ENCODE data around the gene TNKS1BP1.
"Not testable (repeated sequence)": the region's sequence is repeated elsewhere in the genome, so short reads cannot be mapped to it uniquely, and the experiment has no call there.

TNKS1BP1 gene

DNA sequence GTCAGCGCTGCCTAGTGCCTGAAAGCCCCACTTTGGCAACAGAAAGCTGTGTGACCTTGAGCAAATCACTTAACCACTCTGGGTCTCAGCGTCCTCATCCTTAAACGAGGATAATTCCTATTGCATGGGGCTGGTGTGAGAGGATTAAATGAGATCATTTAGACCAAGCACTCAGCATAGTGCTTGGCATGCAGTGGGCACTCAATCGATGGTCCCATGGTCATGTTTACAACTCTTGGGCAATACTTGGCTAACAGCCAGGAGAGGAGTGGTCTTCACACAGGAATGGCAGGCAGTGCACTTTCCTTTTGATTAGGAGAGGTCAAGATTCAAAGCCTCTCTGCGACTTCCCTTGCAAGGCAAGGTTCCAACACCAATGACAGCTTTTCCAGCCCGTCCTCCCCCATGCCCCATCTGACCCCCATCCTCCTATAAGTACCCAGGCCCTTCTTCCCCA lies 14.1 kb downstream of the TNKS1BP1 start:
- DNase-seq (ENCODE audit: low read depth, low spot score): no peak

DNA sequence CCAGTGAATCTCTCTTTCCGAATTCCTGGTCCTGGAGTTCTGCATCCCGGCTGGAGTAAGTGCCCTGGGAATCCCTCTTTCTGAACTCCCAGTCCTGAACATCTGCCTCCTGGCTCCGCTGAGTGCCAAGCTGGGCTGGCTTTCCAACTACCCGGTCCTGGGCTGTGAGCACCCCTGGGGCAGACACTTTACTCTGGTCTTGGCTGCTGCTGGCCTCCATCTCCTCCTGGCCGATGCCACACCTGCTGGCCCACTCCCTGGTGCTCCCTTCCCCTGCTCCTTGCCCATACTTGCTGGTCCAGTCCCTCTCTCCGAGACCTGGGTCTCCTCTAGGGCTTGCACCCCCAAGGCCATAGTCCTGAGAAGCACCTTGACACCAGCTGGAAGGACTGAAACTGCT lies 14.7 kb downstream of the TNKS1BP1 start:
- no peak for DNase-seq (ENCODE audit: low read depth, low spot score)

GRCh38 chr11:57309106-57310059 lies 15.4 kb downstream of the TNKS1BP1 start:
- no peak for DNase-seq (ENCODE audit: low read depth, low spot score)

GRCh38 chr11:57308426-57309060 lies 16.2 kb downstream of the TNKS1BP1 start:
- DNase-seq (ENCODE audit: low read depth, low spot score): no peak

GRCh38 chr11:57307666-57308270 lies 17.0 kb downstream of the TNKS1BP1 start:
- DNase-seq (ENCODE audit: low read depth, low spot score): no peak

GRCh38 chr11:57306940-57307565 lies 17.7 kb downstream of the TNKS1BP1 start:
- no peak for DNase-seq (ENCODE audit: low read depth, low spot score)

DNA sequence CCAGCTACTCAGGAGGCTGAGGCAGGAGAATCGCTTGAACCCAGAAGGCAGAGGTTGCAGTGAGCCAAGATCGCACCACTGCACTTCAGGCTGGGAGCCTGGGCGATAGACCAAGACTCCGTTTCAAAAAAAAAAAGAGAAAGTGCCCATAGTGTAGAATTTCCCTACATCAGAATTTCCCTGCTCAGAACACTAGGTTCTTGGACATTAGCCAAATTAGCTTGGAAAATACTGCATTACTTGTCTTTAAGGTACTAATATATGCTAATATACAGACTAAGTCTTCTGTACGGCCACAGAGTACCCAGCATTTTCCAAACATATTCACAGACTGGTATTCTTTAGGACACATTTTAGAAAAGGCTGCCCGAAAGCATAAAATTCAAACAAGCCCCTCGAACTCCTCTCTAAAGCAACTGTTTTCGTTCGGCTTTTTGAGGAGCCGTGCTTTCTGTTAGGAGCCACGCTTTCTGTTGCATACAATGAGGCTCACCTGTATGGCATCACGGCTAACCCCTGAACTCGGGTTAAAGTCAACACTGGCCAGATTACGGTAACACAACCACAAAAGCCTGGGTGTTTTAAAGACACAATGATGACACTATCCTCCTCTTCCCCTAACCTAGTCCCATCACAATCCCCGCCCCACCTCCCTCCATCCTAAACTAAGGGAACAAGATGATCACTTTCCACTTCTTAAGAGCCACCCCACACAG lies 18.4 kb downstream of the TNKS1BP1 start:
- DNase-seq (ENCODE audit: low read depth, low spot score): no peak

GRCh38 chr11:57305523-57305922 lies 19.2 kb downstream of the TNKS1BP1 start:
- no peak for DNase-seq (ENCODE audit: low read depth, low spot score)

DNA sequence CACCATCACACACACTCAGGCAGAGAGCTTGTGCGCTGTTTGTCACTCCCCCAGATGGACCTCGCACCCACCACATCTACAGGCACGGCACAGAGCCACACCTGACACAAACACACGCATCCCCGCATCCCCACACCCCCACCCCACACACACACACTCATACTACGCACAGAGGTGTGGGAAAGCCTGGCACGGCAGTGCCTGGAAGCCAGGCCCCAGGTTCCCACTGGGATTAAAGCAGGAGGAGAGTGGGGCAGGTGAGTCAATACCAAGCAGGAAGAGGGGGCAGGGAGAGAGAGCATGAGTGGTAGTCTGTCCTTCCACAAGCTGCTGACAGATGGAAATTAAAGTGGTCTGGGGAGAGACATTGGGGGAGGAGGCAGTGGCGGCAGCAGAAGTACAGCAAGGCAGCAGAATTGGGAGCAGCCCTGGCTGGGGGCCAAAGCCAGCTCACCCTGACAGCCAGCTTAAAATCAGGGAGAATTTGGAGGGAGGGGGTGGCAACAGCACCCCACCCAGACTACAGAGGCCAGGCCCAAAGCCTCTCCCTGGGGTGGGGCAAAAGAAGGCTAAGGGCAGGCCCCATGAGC lies 20.7 kb downstream of the TNKS1BP1 start:
- no peak for DNase-seq (ENCODE audit: low read depth, low spot score)

- no peak for DNase-seq (ENCODE audit: low read depth, low spot score)
Measured at GRCh38 chr11:57303280-57303989, 21.3 kb downstream of the TNKS1BP1 start.

GRCh38 chr11:57302489-57302888 lies 22.3 kb downstream of the TNKS1BP1 start:
- DNase-seq (ENCODE audit: low read depth, low spot score): no peak

DNA sequence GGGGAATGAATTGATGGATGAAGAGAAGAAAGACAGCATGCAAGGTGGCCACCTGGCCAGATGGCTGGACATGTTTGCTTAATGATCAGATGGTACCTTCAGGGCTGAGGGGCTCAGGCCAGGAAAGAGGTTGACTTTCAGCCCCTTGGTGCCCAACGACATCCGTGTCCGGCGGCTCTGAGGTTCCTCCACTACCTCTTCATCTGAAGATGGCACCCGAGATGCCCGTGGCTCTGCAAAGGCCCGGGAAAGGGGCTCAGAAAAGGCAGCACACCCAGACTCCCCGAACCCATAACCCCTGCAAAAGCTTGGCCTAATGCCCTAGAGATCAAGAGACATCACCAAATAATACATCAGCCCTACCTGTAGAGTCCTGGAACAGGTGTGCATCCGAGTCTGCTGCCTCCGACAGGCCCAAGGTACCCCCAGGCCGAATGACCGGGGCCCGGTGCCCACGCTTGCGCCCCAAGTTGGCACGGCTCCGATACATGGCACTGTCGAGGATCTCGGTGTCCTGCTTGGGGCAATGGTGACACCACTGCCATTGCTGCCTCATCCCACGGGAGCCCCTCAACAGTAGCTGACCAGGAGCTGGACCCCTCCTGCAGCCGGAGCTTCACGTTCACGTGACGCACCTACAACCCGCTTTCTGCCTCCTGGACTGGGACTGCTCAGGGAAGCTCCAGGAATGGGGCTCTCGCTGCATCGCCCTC lies 22.9 kb downstream of the TNKS1BP1 start:
- no peak for DNase-seq (ENCODE audit: low read depth, low spot score)

- DNase-seq (ENCODE audit: low read depth, low spot score): no peak
Measured at GRCh38 chr11:57300785-57301184, 24.0 kb downstream of the TNKS1BP1 start.

DNA sequence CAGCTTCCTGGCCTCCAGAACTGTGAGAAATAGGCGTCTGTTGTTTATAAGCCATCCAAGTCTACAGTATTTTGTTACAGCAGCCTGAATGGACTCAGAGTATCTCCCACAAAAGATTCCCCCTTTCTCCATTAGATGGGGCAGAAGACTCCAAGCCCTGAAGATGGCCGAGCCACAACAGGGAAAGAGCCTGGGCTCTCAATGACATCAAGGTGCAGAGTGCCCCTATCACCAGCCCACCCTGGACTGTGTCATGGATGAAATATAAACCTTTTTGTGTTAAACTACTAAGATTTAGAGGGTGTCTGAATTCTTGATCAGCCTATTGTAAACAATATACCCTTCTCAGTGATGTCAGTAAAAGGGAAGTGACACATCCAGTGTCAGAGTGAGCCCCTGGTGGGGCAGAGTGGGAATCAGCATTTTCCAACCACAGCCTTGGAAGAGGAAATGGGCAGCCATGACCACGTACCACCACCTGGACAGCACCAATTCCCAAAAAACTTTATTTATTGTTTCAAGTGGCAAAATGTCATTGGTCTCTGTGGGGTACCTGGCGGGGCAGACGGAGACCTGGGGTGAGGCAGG lies 25.5 kb downstream of the TNKS1BP1 start:
- no peak for DNase-seq (ENCODE audit: low read depth, low spot score)

DNA sequence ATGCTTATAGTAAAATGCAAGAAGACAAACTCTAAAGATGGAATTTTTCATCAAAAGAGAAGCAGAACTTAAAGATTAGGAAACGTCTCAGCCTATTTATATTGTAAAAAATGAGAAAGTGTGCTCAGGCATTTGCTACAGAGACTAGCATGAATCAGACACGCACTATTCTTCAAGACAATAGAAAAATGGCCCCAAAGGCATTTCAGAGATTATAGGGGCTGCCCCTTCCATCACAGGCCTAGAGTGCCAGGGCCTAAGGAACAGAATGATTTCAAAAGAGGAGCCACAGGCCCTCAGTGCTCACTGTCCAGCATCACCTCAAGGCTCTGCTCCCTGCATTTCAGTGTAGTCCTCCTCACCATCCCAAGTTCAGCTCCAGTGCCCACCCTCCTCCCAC lies 27.5 kb downstream of the TNKS1BP1 start:
- DNase-seq (ENCODE audit: low read depth, low spot score): no peak

DNA sequence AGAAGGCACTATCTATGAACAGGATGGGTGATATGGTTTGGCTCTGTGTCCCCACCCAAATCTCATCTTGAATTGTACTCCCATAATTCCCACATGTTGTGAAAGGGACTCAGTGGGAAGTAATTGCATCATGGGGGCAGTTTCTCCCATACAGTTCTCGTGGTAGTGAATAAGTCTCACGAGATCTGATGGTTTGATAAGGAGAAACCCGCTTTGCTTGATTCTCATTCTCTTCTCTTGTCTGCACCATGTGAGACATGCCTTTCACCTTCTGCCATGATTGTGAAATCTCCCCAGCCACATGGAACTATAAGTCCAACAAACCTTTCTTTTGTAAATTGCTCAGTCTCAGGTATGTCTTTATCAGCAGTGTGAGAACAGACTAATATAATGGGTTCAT lies 28.5 kb downstream of the TNKS1BP1 start:
- DNase-seq (ENCODE audit: low read depth, low spot score): not testable (repeated sequence)

- DNase-seq (ENCODE audit: low read depth, low spot score): no peak
Measured at GRCh38 chr11:57294225-57295131, 30.3 kb downstream of the TNKS1BP1 start.

GRCh38 chr11:57290288-57290687 lies 34.5 kb downstream of the TNKS1BP1 start:
- no peak for DNase-seq (ENCODE audit: low read depth, low spot score)

All from ELF-1 (cell line).